ENCODE data around the gene ATRAID. TPM values are rescaled to one million over a fixed set of nuclear protein-coding genes. Genes with fewer than 3 reads are reported as not detected.
"Not testable (repeated sequence)": the region's sequence is repeated elsewhere in the genome, so short reads cannot be mapped to it uniquely, and the experiment has no call there.

The ATRAID gene
- total RNA-seq, 1 donor from 2014 or later, result 131 TPM

DNA sequence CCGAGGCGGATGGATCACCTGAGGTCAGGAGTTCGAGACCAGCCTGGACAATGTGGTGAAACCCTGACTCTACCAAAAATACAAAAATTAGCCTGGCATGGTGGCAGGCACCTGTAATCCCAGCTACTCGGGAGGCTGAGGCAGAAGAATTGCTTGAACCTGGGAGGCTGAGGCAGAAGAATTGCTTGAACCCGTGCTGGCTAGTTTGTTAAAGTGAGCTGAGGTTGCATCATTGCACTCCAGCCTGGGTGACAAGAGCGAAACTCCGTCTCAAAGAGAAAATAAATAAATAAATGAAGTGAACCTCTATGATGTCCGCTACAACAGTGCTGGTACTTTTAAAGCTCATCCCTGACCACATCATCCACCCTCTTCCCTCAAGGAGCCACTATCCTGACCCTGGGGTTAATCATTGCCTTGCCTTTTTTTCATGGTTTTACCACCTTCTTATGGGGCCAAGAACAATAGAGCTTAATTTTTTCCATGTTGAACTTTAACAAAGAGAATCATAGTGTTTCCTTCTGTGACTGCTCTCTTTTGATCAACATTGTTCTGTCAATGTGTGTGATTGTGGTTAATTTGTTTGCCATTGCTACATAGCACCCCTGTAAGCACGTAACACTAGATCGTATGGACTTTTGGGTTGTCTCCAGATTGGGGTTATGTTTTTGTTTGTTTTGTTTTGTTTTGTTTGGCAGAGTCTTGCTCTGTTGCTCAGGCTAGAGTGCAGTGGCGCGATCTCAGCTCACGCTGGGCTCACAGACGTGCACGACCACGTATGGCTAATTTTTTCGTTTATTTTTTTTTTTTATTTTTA, 17.1 kb upstream of the ATRAID start:
- no peak for DNase-seq (ENCODE audit: low spot score)

DNA sequence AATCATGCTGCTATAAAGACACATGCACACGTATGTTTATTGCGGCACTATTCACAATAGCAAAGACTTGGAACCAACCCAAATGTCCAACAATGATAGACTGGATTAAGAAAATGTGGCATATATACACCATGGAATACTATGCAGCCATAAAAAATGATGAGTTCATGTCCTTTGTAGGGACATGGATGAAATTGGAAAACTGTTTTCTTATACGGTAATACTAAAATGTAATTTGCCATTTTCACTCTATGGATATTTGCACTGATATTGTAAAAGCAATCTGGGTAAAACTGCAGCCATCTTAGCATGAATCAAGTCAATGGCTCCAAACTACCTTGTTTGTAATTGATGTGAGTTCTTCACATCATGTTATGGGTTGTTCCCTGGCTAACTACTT, 16.0 kb upstream of the ATRAID start:
- DNase-seq (ENCODE audit: low spot score), result not testable (repeated sequence)

DNA sequence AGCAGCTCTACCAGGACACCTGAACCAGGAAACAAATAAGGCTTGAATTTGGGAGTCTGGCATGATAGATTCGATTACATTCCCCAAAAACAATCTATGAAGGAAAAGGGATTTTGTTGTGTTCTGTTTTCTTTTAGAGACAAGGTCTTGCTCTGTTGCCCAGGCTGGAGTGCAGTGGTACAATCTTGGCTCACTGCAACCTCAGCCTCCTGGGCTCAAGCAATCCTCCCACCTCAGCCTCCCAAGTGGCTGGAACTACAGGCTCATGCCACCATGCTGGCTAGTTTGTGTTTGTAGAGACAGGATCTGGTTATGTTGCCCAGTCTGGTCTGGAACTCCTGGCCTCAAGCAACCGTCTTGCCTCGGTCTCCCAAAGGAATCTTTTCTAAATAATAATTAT, 13.8 kb upstream of the ATRAID start:
- not testable (repeated sequence) for DNase-seq (ENCODE audit: low spot score)

DNA sequence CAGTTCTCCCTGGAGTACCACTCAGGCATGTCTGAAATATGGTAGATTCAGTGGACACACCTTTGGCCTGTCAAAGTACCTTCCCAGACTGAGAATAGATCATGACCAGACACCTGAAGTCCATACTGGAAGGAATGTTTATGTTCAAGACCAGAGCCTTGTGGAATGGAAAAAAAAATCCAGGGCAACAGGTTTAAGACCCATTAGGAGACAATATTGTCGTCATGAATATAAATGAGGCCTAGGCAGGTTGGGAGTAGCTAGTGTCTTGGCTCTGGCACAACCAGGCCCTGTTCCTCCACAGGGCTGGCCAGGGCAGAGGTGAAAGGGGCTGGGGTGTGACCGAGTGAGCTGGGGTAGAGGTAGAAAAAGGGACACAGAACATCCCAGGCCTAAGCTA, 13.2 kb upstream of the ATRAID start:
- no peak for DNase-seq (ENCODE audit: low spot score)

DNA sequence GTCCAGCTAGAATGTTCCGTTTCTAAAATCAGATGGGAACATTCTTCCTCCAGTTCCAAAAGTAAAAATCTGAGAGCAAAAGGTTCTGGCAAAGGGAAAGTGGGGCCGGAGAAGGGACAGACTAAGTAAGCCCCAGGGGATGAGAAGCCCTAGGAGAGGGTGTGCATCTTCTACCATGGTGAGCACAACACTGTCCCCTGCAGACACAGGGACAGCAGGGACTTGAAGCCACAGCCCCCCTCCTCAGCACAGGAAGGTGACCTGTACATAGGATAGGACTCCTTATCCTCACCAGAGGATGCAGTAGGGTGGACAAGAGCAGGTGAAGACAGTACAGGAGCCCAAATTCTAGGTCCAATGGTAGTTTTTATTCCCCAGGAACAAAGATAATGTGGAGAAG, 12.6 kb upstream of the ATRAID start:
- no peak for DNase-seq (ENCODE audit: low spot score)

DNA sequence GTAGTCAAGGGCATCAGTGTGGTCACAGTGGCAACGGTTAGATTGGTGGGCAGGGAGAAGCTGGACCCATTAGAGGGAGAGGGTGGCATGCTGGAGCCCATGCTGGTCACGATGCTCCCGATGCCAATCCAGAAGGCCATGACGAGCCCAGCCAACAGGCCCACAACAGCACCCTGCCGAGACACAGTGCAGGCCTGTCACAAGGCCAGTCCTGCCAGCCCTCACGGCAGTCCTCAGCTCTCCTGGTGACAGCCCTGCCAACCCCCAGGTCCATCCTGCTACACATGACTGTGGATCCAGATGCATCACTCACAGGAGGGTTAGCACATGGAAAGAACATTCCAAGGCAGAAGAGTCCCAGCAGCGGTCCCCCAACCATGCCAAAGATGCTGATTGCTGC, 10.2 kb upstream of the ATRAID start:
- no peak for DNase-seq (ENCODE audit: low spot score)

DNA sequence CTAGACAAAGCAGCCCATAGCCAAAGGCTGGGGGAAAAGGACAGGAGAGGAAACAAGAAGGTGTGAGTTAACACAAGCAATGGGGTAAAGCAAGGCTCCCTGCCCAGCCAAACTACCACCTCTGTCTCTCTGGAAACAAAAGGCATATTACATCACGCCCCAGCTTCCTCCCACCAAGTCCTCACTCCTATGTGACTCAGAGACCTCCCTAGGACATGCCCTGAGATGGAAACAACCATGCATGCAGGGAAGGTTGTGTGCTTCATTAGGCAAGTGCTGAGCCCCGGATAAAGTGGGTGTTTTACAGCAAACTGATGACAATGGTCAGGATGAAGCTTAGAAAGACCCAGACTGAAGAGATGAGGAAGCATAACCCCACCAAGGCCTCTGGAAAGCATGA, 9.0 kb upstream of the ATRAID start:
- no peak for DNase-seq (ENCODE audit: low spot score)

DNA sequence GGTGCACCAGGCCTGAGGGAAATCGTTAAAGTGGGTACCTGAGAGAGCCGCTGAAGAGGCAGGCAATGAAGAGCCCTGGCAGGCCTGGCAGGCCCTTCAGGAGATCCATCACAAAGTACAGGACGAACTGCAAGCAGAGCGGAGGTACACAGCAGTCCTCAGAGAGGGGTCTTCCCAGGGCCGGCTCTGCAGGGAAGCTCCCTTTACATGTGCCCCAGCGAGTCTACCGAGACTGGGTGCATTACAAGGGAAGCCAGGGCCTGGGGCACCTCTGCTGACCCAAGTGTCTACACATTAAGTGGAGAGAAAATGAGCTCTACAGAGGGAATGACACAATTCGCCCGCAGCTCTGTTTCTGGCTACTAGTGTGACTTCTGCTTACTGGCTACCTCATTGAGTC, 8.1 kb upstream of the ATRAID start:
- DNase-seq (ENCODE audit: low spot score), result no peak

DNA sequence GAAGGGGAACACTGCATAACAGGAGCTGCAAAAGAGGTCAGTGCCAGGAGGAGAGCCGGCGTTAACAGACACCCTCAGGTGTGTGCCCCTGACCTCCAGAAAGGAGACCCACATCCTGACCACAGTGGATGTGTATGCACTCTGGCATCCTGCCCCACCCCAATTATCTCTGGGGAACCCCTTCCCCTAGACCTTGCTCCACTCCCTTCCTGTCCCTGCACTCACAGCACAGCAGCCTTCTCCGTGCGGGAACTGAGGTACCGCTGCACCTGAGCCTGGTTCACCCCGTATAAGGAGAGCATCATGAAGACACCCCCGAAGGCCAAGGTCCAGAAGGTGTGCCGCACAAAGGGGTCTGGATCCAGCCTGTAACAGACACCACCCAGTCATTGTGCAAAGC, 7.3 kb upstream of the ATRAID start:
- DNase-seq (ENCODE audit: low spot score), result no peak

DNA sequence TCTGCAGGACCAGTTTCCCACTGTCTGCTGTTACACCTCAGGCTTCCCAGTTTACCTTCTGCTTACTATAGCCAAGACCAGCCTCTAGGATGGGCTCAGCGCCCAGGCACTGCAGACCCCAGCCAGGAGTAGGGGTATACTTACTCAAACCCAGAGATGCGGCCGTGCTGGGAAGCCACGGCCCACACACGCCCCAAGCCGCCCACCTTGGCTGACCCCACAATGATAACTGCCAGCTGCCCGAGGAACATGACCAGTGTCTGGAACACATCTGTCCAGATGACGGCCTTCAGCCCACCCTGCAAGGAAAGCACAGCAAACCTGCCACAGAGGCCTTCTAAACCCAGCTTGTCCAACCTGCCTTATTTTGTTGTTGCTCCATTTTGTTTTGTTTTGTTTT, 6.6 kb upstream of the ATRAID start:
- DNase-seq (ENCODE audit: low spot score), result no peak

DNA sequence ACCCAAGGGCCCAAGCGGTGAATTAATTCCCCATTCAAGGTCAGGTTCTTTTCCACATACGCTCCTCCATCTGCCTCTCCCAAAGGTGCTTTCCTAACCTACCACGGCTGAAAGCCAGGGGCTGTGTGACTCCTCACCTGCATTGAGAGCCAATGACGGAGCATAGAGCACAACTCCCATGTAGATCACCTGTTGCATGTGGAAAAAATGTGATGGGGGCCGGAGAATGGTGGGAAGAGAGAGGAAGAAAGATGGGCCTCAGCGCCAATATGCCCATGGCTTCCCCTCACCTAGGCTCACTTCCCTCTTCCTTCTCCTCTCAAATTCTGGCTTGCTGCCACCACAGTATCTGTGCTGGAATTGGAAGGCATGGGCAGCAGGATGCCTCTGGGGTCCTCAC, 5.5 kb upstream of the ATRAID start:
- no peak for DNase-seq (ENCODE audit: low spot score)

DNA sequence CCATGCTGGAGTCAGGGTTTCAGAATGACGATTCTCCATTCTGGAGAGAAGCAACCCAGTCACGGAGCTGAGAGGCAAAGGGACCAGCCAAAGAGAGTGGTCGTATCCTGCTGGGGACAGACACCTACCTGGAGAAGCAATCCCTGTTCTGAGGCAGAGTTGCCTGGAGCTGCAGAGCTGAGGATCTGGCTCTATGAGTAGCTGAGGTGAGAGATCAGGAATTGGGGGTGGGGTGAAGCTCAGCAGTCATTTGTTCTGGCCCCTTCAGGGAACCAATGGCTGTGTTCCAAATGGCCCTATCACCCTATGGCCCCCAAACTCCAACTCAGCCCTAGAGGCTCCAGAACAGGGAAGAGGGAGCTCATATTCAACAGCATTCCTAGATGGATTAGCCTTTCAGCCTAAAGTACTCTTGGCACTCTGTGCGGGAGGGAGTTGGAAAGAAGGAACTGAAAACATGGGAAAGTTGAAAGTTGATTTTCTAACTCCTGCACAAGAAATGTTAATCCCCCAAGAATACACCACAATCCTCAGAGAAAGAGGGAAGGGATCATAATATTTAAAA, 3.3 kb upstream of the ATRAID start:
- DNase-seq (ENCODE audit: low spot score), result no peak

DNA sequence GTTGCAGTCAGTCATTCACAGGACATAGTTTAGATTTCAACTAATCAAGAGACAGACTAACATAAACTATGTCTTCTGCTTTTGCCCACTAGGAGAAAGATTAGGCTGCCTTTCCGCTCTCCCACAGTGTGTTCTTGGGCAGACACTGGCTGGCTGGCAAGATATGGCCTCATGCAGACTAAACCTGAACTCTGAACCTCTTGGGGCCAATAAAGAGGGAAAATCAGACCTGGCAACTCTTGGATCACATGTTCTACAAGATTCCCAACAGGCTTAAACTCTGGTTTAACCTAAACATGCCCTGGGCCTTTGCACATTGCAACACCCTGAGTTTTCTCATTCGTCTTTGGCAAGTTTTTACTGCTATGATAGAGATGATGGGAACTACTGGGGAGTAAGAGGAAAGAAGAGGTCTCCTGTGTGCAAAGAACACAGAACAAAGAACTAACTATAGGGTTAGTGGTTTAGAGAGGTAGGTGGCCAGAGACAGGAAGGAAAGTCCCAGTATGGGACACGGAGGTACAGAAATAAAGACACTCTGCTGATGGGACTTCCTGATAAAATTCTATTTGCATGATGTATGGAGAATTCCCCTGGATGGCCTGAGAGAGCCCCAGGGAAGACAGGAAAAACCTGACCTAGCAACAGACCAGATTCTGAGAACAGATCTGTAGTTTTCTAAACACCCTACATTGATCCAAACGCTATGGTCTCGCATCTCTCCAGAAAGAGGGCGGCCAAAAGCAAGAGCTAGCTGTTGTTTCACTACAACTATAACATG, 2.0 kb upstream of the ATRAID start:
- no peak for DNase-seq (ENCODE audit: low spot score)

DNA sequence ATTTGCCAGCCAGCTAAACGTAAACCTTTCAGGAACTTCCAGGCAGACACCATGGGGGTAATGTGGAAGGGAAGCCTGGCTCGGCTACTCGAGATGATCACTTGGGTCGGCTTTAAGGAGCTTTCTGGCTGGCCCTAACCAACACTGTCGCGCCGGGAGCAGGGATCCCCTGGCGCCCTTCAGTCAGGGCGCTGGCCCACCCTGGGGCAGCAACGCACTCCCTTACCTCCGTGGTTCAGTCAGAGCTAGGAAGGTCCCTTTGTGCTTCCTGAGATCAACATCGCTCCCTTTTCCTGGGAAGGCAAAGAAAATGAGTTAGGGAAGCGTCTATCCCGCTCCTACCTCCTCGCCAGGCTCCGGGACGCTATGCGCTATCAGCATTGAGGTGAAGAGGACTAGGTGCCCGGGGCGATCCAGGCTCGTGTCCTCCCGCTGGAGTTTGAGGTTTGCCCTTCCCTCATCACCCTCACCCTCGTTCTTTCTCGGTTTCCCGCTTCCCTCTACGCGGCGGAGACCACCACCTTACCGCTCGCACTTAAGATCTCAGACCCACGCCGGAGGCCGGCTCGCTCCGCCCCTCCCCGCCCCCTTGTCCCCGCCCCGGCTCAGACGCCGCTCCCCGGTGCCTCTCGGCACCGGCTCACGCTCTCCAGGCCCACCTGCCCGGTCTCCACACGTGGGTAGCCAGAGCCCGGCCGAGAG, 449 bp upstream of the ATRAID start:
- DNase-seq (ENCODE audit: low spot score), result no peak

DNA sequence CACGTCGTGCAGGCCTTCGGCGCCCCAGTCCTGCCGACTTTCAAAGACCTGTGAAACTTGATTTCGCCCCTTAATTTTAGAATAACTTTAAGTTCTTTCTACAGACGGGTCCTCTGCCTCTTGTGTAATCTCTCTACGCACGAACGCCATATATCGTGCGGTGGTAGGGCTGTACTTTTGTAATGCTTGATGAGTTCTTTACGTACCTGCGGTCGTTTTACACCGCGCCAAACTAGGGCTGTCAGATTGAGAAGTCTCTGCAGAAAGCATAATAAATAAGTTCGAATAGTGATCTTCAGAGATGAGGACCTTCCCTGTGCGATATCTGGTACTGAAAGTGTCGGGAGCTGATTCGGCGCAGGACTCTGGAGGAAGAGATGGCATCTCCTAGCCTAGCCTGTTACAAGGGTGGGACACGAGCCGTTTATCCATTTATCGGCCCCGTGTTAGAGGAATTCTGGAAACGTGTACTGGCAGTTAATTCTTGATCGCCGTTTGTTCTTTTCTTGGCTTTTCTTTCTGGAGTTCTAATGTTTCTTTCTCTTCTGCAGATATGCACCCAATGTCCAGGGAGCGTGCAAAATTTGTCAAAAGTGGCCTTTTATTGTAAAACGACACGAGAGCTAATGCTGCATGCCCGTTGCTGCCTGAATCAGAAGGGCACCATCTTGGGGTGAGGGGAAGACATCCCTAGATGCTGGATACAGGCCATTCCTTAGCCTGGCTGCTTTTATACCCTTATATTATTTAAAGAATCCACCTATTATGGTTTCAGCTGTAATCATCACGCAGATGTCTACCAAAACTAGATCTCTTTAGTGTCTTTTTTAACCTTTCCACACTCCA, 1.0 kb downstream of the ATRAID start:
- DNase-seq (ENCODE audit: low spot score), result no peak

DNA sequence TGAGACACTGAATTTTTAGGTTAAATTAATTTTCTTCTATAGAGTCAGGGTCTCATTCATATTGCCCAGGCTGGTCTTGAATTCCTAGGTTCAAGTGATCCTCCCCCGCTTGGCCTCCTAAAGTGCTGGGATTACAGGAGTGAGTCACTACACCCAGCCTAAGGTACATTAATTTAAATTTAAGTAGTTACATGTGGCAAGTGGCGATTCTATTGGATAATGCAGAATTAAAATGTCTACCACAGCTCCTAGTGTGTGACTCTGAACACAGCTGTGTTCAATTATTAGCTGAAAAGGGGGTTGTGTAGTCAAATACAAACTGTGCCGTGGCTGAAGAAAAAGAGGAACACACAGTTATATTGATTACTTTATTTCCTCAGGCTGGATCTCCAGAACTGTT, 3.1 kb downstream of the ATRAID start:
- DNase-seq (ENCODE audit: low spot score), result no peak

DNA sequence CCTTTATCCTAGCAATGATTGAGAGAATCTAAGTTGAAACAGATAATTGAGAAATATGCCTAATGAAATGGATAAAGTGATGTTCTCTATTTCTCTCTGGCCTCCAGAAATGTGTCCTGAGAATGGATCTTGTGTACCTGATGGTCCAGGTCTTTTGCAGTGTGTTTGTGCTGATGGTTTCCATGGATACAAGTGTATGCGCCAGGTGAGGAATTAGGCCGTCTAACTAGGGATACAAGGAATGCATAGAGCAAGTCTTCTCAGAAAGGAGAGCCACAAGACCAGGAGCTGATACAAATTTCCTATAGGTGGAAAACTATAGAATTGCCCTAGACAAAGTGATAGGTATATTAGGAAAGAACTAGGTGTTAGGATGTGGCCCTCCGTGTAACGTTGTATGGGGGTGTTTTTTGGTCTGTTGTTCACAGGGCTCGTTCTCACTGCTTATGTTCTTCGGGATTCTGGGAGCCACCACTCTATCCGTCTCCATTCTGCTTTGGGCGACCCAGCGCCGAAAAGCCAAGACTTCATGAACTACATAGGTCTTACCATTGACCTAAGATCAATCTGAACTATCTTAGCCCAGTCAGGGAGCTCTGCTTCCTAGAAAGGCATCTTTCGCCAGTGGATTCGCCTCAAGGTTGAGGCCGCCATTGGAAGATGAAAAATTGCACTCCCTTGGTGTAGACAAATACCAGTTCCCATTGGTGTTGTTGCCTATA, 4.7 kb downstream of the ATRAID start:
- no peak for DNase-seq (ENCODE audit: low spot score)

DNA sequence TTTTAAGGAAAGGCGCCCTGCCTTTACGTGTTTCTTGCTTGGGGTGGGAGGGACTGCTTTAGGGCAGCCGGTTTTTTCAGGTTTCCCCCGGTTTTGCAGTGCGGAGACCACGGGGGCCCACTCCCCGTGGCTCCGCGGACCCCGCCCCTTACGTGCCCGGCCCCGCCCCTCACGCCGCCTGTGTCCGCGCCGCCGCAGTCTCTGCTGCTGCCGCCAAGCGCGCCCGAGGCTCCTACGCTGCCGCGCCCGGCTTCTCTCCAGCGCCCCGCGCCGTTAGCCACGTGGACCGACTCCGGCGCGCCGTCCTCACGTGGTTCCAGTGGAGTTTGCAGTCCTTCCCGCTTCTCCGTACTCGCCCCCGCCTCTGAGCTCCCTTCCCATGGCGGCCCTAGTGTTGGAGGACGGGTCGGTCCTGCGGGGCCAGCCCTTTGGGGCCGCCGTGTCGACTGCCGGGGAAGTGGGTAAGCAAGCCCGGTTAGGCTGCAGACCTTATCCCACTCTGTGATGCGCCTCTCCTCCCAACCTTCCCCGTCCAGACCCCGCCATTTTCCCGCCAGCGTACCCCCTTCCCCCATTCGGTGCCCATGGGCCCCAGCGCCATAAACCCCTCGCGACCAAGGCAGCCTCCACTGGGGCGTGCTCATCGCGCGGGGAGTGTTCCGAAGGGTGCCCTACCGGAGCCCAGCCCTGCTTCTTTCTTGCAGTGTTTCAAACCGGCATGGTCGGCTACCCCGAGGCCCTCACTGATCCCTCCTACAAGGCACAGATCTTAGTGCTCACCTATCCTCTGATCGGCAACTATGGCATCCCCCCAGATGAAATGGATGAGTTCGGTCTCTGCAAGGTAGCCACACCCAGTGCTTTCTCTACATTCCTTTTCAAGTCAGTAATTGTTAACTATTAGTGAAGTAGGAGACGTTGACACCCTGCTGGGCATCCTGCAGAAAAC, 5.6 kb downstream of the ATRAID start, which contains the start of gene CAD:
CAD (plus strand) TSS at position 197 of the 949 bp plus-strand sequence; CDS start at position 380, 183 bp downstream.
- peak; percentile 87 for DNase-seq (ENCODE audit: low spot score)

DNA sequence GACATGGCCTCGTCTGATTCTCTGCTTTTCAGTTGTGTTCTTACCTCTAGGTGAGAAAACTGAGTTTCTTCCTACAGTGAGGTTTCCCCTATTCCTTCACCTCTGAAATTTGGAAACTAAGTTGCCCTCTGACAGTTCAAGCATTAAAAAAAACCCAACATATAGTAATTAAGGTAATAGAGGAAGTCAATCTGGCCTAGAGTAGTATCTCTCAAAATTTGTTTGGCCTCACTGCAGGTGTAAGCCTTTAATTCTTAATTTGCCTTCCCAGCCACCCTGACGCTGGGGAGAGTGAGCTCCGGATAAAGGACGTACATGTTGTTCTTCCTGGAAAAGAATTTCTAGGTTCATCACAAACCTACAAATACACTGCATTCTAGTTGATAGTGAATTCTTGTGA, 6.8 kb downstream of the ATRAID start:
- no peak for DNase-seq (ENCODE audit: low spot score)

Measured in ureter (tissue), 1 donor.